HEK293T (cell line): ENCODE results near the gene MPRIP.

Experiments
- CTCF ChIA-PET: fragments of 350-600 bp; formaldehyde crosslinking; extraction: SDS; loops from one replicate; lab custom pipeline; 2021; ENCODE audit warnings: antibody characterized with exemption, inconsistent platforms; lab: Yijun Ruan, JAX
- POLR2A ChIA-PET: fragments of 350-600 bp; formaldehyde crosslinking; extraction: SDS; loops from one replicate; lab custom pipeline; 2020; ENCODE audit warnings: antibody characterized with exemption, inconsistent platforms; lab: Yijun Ruan, JAX
- DNase-seq: peaks from one replicate; pipeline ENCODE4 v3.0.0; 2012; ENCODE audit warnings: mixed read lengths; ENCODE audit errors: extremely low spot score
- ARNT ChIP-seq: fragments of 450-650 bp; IDR thresholded peaks from 2 replicates; pipeline ENCODE4 v1.6.1; 2017; ENCODE audit warnings: mild to moderate bottlenecking
- BHLHE40 ChIP-seq: fragments of 450-650 bp; IDR thresholded peaks from 2 replicates; pipeline ENCODE4 v1.6.1; 2016; ENCODE audit warnings: mild to moderate bottlenecking, moderate library complexity, borderline replicate concordance
- CTBP1 ChIP-seq: fragments of 450-650 bp; IDR thresholded peaks from 2 replicates; pipeline ENCODE4 v1.6.1; 2016; ENCODE audit warnings: borderline replicate concordance
- ELF4 ChIP-seq: fragments of 450-650 bp; IDR thresholded peaks from 2 replicates; pipeline ENCODE4 v1.6.1; 2017; ENCODE audit warnings: antibody characterized with exemption
- FOXA1 ChIP-seq: fragments of 450-650 bp; IDR thresholded peaks from 2 replicates; pipeline ENCODE4 v1.6.1; 2016; ENCODE audit warnings: mild to moderate bottlenecking
- FOXK2 ChIP-seq: fragments of 450-650 bp; IDR thresholded peaks from 2 replicates; pipeline ENCODE4 v1.6.1; 2016; ENCODE audit warnings: mild to moderate bottlenecking
- FOXM1 ChIP-seq: fragments of 450-650 bp; IDR thresholded peaks from 2 replicates; pipeline ENCODE4 v1.6.1; 2017; ENCODE audit warnings: mild to moderate bottlenecking, borderline replicate concordance
- HDGF ChIP-seq: fragments of 450-650 bp; IDR thresholded peaks from 2 replicates; pipeline ENCODE4 v1.6.1; 2017; ENCODE audit warnings: antibody characterized with exemption, borderline replicate concordance
- L3MBTL2 ChIP-seq: fragments of 450-650 bp; conservative IDR thresholded peaks from 2 replicates; pipeline ENCODE4 v1.6.1; 2016; ENCODE audit warnings: mild to moderate bottlenecking
- LEF1 ChIP-seq: fragments of 450-650 bp; IDR thresholded peaks from 2 replicates; pipeline ENCODE4 v1.6.1; 2017; ENCODE audit warnings: mild to moderate bottlenecking, borderline replicate concordance
- NFRKB ChIP-seq: fragments of 450-650 bp; IDR thresholded peaks from 2 replicates; pipeline ENCODE4 v1.6.1; 2016; ENCODE audit warnings: mild to moderate bottlenecking, moderate library complexity
- SP1 ChIP-seq: fragments of 450-650 bp; IDR thresholded peaks from 2 replicates; pipeline ENCODE4 v1.6.1; 2017
- SUZ12 ChIP-seq: fragments of 450-650 bp; IDR thresholded peaks from 2 replicates; pipeline ENCODE4 v1.6.1; 2016; ENCODE audit warnings: mild to moderate bottlenecking
- TARDBP ChIP-seq: fragments of 450-650 bp; IDR thresholded peaks from 2 replicates; pipeline ENCODE4 v1.6.1; 2016
- ZNF384 ChIP-seq: fragments of 450-650 bp; IDR thresholded peaks from 2 replicates; pipeline ENCODE4 v1.6.1; 2016
- TF ChIP-seq, protein P1 (sequence below): fragments of 450-650 bp; IDR thresholded peaks from 2 replicates; pipeline ENCODE4 v1.6.1; 2016

Gene MPRIP

DNA sequence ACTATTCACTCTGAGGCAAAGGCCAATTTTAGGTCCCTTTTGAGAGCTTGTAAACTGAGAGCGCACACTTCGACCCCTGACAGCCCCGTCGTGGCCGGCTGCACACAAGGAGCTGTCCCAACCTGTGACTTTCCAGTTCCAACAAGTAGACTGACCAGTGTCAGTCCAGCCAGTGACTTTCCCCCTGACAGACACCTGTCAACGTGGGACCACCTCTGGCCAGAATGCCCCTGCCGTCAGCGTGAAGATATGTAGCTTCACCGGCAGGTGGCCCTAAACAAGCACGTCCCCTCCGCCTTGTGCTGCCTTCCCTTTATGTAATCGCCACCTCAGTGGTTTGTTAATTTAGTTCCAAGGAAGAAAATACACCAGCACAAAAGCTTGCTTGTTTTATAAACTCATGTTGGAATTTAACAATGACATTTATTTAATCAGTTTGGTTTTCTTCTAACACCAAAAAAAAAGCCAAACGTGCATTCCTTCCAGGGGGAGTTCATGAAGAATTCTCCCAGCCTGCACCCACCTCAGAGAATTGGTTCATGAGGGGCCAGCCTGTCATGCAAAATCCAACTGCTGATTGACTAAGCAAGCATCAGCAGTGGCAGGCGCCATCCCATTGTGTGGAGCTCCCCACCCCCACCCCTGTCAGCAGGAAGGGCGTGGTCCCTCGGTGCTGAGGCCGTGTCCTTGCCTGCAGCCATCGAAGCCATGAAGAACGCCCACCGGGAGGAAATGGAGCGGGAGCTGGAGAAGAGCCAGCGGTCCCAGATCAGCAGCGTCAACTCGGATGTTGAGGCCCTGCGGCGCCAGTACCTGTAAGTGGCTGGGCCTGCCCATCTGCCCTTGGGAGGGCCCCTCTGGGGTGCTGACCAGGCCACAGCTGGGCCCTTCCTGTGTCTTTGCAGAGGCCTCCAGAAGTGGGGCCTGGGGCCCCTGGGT, 130.0 kb downstream of the MPRIP start:
- POLR2A ChIA-PET = interaction anchor here (0.9 kb wide), 1 partner anchor 9 kb away, joined by 3 read pairs; no protein-coding TSS in a partner anchor
- CTCF ChIA-PET = interaction anchor here (1.0 kb wide), 1 partner anchor 30 kb away, joined by 5 read pairs; no protein-coding TSS in a partner anchor

DNA sequence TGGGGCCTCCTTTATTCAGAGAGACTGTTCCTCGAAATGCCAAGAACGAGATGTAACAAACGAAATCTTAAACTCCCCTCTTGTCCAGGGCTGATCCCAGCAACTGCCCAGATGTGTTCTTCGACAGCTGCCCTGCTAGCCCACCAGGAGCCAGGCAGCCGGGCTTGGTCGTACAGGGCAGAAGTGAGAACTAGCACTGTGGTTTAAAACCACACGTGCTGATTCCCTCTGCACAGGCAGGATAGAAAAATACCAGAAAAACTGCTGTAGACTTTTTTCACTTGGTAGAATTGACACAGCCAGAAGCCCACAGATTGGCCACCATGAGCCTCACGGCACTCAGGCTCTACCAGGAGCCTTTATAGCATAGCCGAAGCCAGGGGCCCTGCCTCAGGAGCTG, 130.7 kb downstream of the MPRIP start:
- ChIA-PET POLR2A (no interaction called here), CTCF (no interaction called here)
- DNase-seq = no peak
- TF ChIP-seq, protein P1, sequence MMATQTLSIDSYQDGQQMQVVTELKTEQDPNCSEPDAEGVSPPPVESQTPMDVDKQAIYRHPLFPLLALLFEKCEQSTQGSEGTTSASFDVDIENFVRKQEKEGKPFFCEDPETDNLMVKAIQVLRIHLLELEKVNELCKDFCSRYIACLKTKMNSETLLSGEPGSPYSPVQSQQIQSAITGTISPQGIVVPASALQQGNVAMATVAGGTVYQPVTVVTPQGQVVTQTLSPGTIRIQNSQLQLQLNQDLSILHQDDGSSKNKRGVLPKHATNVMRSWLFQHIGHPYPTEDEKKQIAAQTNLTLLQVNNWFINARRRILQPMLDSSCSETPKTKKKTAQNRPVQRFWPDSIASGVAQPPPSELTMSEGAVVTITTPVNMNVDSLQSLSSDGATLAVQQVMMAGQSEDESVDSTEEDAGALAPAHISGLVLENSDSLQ = no peak
- no peak for TF ChIP-seq HDGF
- no peak for TF ChIP-seq FOXK2
- TF ChIP-seq CTBP1 = no peak
- TF ChIP-seq FOXM1 = no peak
- no peak for TF ChIP-seq SP1
- TF ChIP-seq L3MBTL2 = no peak
- TF ChIP-seq TARDBP = no peak
- TF ChIP-seq SUZ12 = no peak
- TF ChIP-seq ELF4 = no peak
- no peak for TF ChIP-seq BHLHE40
- no peak for TF ChIP-seq ARNT
- TF ChIP-seq FOXA1 = no peak
- TF ChIP-seq LEF1 = no peak

More for the DNA sequence above, 130.0 kb downstream of the MPRIP start:
- TF ChIP-seq BHLHE40 = no peak
- TF ChIP-seq SUZ12 = no peak
- no peak for TF ChIP-seq FOXA1
- TF ChIP-seq ELF4 = no peak
- no peak for TF ChIP-seq ARNT
- no peak for TF ChIP-seq FOXK2
- TF ChIP-seq HDGF = no peak
- no peak for TF ChIP-seq LEF1
- TF ChIP-seq FOXM1 = no peak
- TF ChIP-seq NFRKB = no peak
- TF ChIP-seq L3MBTL2 = no peak
- no peak for TF ChIP-seq CTBP1
- no peak for TF ChIP-seq SP1
- TF ChIP-seq ZNF384 = no peak
- TF ChIP-seq, protein P1 = no peak
- TF ChIP-seq TARDBP = no peak
- DNase-seq = no peak

- ChIA-PET POLR2A (no interaction called here), CTCF (interaction anchor here (1.3 kb wide), 1 partner anchor 32 kb away, joined by 3 read pairs; no protein-coding TSS in a partner anchor)
- no peak for TF ChIP-seq FOXA1
- no peak for DNase-seq
These were observed 131.7 kb downstream of the MPRIP start for GRCh38 chr17:17173921-17174320.

GRCh38 chr17:17175340-17175739, 133.1 kb downstream of the MPRIP start:
- ChIA-PET CTCF (no interaction called here), POLR2A (interaction anchor here (0.5 kb wide), 1 partner anchor 125 kb away, joined by 3 read pairs; no protein-coding TSS in a partner anchor)
- no peak for DNase-seq
- TF ChIP-seq L3MBTL2 (no peak), FOXM1 (no peak), NFRKB (no peak), LEF1 (no peak), TARDBP (no peak), ZNF384 (no peak), CTBP1 (no peak), HDGF (no peak), SUZ12 (no peak), FOXA1 (no peak), ELF4 (no peak), FOXK2 (no peak), ARNT (no peak), SP1 (no peak), BHLHE40 (no peak)
- TF ChIP-seq, protein P1 = no peak

DNA sequence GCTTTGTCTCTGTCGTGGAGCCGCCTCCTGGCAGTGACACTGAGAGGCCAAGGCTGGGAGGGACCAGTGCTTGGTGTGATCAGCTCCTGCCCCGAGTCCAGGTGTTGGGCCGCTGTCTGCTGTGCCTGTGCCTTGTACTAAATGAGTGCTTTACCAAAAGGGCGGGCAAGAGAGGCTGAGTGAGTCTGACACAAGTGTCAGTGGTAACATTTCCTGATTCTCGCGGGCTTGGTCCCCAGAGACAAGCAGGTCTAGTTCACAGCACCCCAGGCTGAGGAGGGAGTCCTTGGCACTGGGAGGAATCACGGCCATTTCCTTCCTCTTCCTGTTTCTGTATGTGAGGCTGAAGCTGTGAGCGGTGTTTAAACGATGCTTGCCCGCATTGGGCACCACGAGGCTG, 133.7 kb downstream of the MPRIP start:
- no peak for TF ChIP-seq FOXA1
- TF ChIP-seq FOXM1 = no peak
- no peak for TF ChIP-seq ARNT
- TF ChIP-seq BHLHE40 = no peak
- no peak for TF ChIP-seq SP1
- TF ChIP-seq ELF4 = no peak
- CTCF ChIA-PET = interaction anchor here (0.8 kb wide), 1 partner anchor 34 kb away, joined by 4 read pairs; no protein-coding TSS in a partner anchor
- POLR2A ChIA-PET = interaction anchor here (0.5 kb wide), 1 partner anchor 124 kb away, joined by 3 read pairs; no protein-coding TSS in a partner anchor
- DNase-seq = no peak

- no peak for DNase-seq
- no peak for TF ChIP-seq FOXK2
- TF ChIP-seq ZNF384 = no peak
- no peak for TF ChIP-seq NFRKB
- no peak for TF ChIP-seq SUZ12
- TF ChIP-seq FOXM1 = no peak
- no peak for TF ChIP-seq BHLHE40
- no peak for TF ChIP-seq LEF1
- TF ChIP-seq, protein P1 = no peak
- TF ChIP-seq CTBP1 = no peak
- no peak for TF ChIP-seq ELF4
- no peak for TF ChIP-seq L3MBTL2
- no peak for TF ChIP-seq FOXA1
- no peak for TF ChIP-seq SP1
- no peak for TF ChIP-seq ARNT
- no peak for TF ChIP-seq TARDBP
- TF ChIP-seq HDGF = no peak
- ChIA-PET CTCF (interaction anchor here (0.8 kb wide), 1 partner anchor 34 kb away, joined by 4 read pairs; no protein-coding TSS in a partner anchor), POLR2A (no interaction called here)
These were observed 134.1 kb downstream of the MPRIP start for GRCh38 chr17:17176341-17176740.
